Gastrocnemius medialis (tissue), 4 donors: ENCODE measurements around the gene EFCAB9. TPM values are rescaled to one million over a fixed set of nuclear protein-coding genes. Genes with fewer than 3 reads are reported as not detected.

Experiments
- ATAC-seq, 2 donors: fragments of 150-250 bp; one replicate each; pipeline ENCODE4 v1.9.1; 2016
- DNase-seq, 2 donors: peaks; one replicate each; pipeline ENCODE4 v3.0.0-alpha.2; 2019
- H3K27ac ChIP-seq, 4 donors: fragments of 200-600 bp; sonication (generic); 1 replicate in 1 of 4; 2 replicates in 3 of 4; pipeline ENCODE4 v1.5.1; 2016 to 2018; ENCODE audit warnings: mild to moderate bottlenecking in 2 of 4, moderate library complexity in 1 of 4
- H3K27me3 ChIP-seq, 3 donors: fragments of 200-600 bp; sonication (generic) in 2 of 3; 1 replicate in 1 of 3; 2 replicates in 2 of 3; pipeline versions ENCODE4 v1.5.1 to v1.6.0; 2016 to 2019; ENCODE audit warnings: mild to moderate bottlenecking in 1 of 3, moderate library complexity in 1 of 3
- H3K36me3 ChIP-seq, 2 donors: fragments of 200-600 bp; sonication (generic) in 1 of 2; one replicate each; pipeline ENCODE4 v1.5.1; 2017 to 2018
- H3K4me1 ChIP-seq, 2 donors: fragments of 200-600 bp; sonication (generic) in 1 of 2; one replicate each; pipeline ENCODE4 v1.5.1; 2016 to 2017; ENCODE audit warnings: mild to moderate bottlenecking in 2 of 2
- H3K4me3 ChIP-seq, 4 donors: fragments of 200-600 bp; sonication (generic) in 3 of 4; 1 replicate in 1 of 4; 2 replicates in 3 of 4; pipeline ENCODE4 v1.5.1; 2016 to 2019; ENCODE audit warnings: mild to moderate bottlenecking in 2 of 4
- H3K9me3 ChIP-seq, 3 donors: fragments of 200-600 bp; sonication (generic) in 2 of 3; 1 replicate in 1 of 3; 2 replicates in 2 of 3; pipeline ENCODE4 v1.5.1; 2016 to 2019
- POLR2A ChIP-seq, 2 donors: fragments of 450-650 bp; IDR thresholded peaks; one replicate each; pipeline ENCODE4 v1.6.1; 2017; ENCODE audit warnings: antibody characterized with exemption in 2 of 2, mild to moderate bottlenecking in 2 of 2, moderate library complexity in 2 of 2
- in situ Hi-C, 4 donors: fragments of 200-750 bp; cut with MboI; loops; one replicate each; pipeline versions ENCODE4 v1.15.0 to v1.8.0; 2017; ENCODE audit warnings: low sequenced_read_pairs in 4 of 4
- intact Hi-C: fragments of 100-400 bp; cut with DNase I; formaldehyde crosslinking; loops from one replicate; pipeline ENCODE4 v1.15.1; 2023; ENCODE audit warnings: low total_unique reads
- total RNA-seq, 4 donors: library from RNA; depleted of rRNA; stranded (reverse); fragments of >200 nt; gene quantifications; one replicate each; pipeline versions ENCODE4 v1.1.0 to v1.2.3, GENCODE V29; 2016
- TF ChIP-seq, protein P1 (sequence below), 5 experiments: fragments of 450-650 bp in 3 of 5; fragments of 200-600 bp in 2 of 5; sonication (generic) in 2 of 5; IDR thresholded peaks in 4 of 5; conservative IDR thresholded peaks in 1 of 5; 1 replicate in 4 of 5; 2 replicates in 1 of 5; pipeline ENCODE4 v1.5.1; 2016 to 2019; ENCODE audit warnings: antibody characterized with exemption in 5 of 5, mild to moderate bottlenecking in 3 of 5, moderate library complexity in 3 of 5

The EFCAB9 gene
- total RNA-seq, 4 donors from 2014 or later: not detected

- Histone ChIP-seq H3K36me3 (no peaks in the 10 kb centered on the region), H3K9me3 (no peaks in the 10 kb centered on the region), H3K27ac (peak overlapping the region in 3 of 4 donors; percentile 82 to 88 (median 86)), H3K4me3 (peak overlapping the region in 3 of 4 donors; percentile 57 to 86 (median 85)), H3K4me1 (peaks cover 14 to 15% of the 10 kb centered on the region in 2 donors), H3K27me3 (no peaks in the 10 kb centered on the region)
- no peak for DNase-seq
- intact Hi-C loops (no loop called here), in situ Hi-C loops (loop anchor here in 3 of 4 donors (5.0 to 25.0 kb wide), 3 partner anchors 74 to 101 kb away; partner anchors contain the start of gene UBTD2 (in 2 of the 3))
- no peak for ATAC-seq
- TF ChIP-seq, protein P1, sequence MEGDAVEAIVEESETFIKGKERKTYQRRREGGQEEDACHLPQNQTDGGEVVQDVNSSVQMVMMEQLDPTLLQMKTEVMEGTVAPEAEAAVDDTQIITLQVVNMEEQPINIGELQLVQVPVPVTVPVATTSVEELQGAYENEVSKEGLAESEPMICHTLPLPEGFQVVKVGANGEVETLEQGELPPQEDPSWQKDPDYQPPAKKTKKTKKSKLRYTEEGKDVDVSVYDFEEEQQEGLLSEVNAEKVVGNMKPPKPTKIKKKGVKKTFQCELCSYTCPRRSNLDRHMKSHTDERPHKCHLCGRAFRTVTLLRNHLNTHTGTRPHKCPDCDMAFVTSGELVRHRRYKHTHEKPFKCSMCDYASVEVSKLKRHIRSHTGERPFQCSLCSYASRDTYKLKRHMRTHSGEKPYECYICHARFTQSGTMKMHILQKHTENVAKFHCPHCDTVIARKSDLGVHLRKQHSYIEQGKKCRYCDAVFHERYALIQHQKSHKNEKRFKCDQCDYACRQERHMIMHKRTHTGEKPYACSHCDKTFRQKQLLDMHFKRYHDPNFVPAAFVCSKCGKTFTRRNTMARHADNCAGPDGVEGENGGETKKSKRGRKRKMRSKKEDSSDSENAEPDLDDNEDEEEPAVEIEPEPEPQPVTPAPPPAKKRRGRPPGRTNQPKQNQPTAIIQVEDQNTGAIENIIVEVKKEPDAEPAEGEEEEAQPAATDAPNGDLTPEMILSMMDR (IDR thresholded peaks at IDR 0.05 in 4 of 5, conservative IDR thresholded peaks at IDR 0.05 in 1 of 5): no peak
Measured at GRCh38 chr5:172186114-172186695, 7.8 kb upstream of the EFCAB9 start.

GRCh38 chr5:172187118-172188032 lies 6.6 kb upstream of the EFCAB9 start:
- ATAC-seq: peak in 1 of 2 donors; percentile 8
- in situ Hi-C loops: loop anchor here in 3 of 4 donors (5.0 to 25.0 kb wide), 3 partner anchors 75 to 100 kb away; partner anchors contain the start of gene UBTD2 (in 2 of the 3)
- no peaks in the 10 kb centered on the region for H3K27me3 ChIP-seq
- no peak for DNase-seq
- TF ChIP-seq, protein P1 (IDR thresholded peaks at IDR 0.05 in 4 of 5, conservative IDR thresholded peaks at IDR 0.05 in 1 of 5): peak in 1 of 5 experiments; percentile 12
- no peak for TF ChIP-seq POLR2A (IDR thresholded peaks at IDR 0.05)
- peak overlapping the region; percentile 57 to 87 (median 86) for H3K4me3 ChIP-seq
- H3K9me3 ChIP-seq: no peaks in the 10 kb centered on the region
- H3K27ac ChIP-seq: peak overlapping the region; percentile 79 to 88 (median 84)
- no peaks in the 10 kb centered on the region for H3K36me3 ChIP-seq
- H3K4me1 ChIP-seq: peaks cover 14 to 15% of the 10 kb centered on the region in 2 donors
- intact Hi-C loops: loop anchor here (1.0 kb wide), 3 partner anchors 80 to 106 kb away; partner anchors contain the start of gene UBTD2

GRCh38 chr5:172188033-172188892 lies 5.7 kb upstream of the EFCAB9 start, which contains the start of gene STK10:
Gene STK10 (minus strand): TSS chr5:172188224. CDS start chr5:172188042, 182 bp downstream.
- intact Hi-C loops: loop anchor here (1.0 kb wide), 3 partner anchors 81 to 105 kb away; partner anchors contain the start of gene UBTD2
- no peaks in the 10 kb centered on the region for H3K9me3 ChIP-seq

More at GRCh38 chr5:172188033-172188892, 5.7 kb upstream of the EFCAB9 start, which contains the start of gene STK10:
- ATAC-seq: peak; percentile 88 to 90
- H3K4me1 ChIP-seq: peaks cover 14 to 15% of the 10 kb centered on the region in 2 donors
- DNase-seq: peak; percentile 80 to 87
- H3K27me3 ChIP-seq: no peaks in the 10 kb centered on the region
- no peaks in the 10 kb centered on the region for H3K36me3 ChIP-seq
- peak within 1 kb of the TSS; percentile 57 to 87 (median 86) for H3K4me3 ChIP-seq
- H3K27ac ChIP-seq: peak within 1 kb of the TSS; percentile 79 to 88 (median 84)
- in situ Hi-C loops: loop anchor here in 3 of 4 donors (5.0 to 25.0 kb wide), 3 partner anchors 76 to 99 kb away; partner anchors contain the start of gene UBTD2 (in 2 of the 3)
- peak; percentile 68 to 71 for TF ChIP-seq POLR2A (IDR thresholded peaks at IDR 0.05)
- TF ChIP-seq, protein P1 (IDR thresholded peaks at IDR 0.05 in 4 of 5, conservative IDR thresholded peaks at IDR 0.05 in 1 of 5): peak; percentile 80 to 94 (median 84)
